Measurements from ENCODE around the gene NSRP1.

Gene NSRP1

DNA sequence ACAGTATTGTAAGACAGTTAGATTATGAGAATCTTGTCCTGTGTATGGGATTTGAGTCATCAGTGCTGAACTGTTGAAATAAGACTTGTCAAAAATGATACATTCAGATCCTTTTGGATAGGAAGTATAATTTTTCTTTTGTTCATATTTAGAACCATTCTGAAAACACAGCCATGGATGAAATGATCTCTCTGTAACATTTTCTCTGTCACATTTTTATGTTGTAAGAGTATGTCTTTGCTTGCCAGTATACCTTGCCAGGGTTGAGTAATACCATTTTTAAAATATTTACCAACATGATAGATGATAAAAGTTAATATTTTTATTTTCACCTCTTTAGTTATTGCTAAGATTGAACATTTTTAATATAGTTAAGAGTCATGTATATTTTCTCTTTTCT lies 45.0 kb downstream of the NSRP1 start:
- H3K4me3 ChIP-seq, result no peak overlapping the region
- H3K27ac ChIP-seq, result no peak overlapping the region
- no peak for TF ChIP-seq Cebpa-rat (IDR thresholded peaks at IDR 0.05)
- H3K4me1 ChIP-seq, result peaks cover 0 to 34% (median 6%) of the 10 kb centered on the region in 10 experiments; a peak in 13 of 20 replicates
- H3K9ac ChIP-seq, result no peak overlapping the region
- H3K9me3 ChIP-seq (replicated peaks in 1 of 11), result peaks cover 19 to 33% (median 28%) of the 10 kb centered on the region in 11 experiments
- peaks cover 59 to 99% (median 86%) of the 10 kb centered on the region in 11 experiments for H3K36me3 ChIP-seq
- H3K4me2 ChIP-seq, result no peak overlapping the region
- H4K20me1 ChIP-seq, result peaks cover 0 to 81% (median 15%) of the 10 kb centered on the region in 11 experiments; a peak in 14 of 22 replicates
- no peaks in the 10 kb centered on the region for H3K27me3 ChIP-seq

- peaks cover 42 to 85% (median 66%) of the 10 kb centered on the region in 11 experiments for H3K36me3 ChIP-seq
- H3K9ac ChIP-seq, result no peak overlapping the region
- H3K4me2 ChIP-seq, result no peak overlapping the region
- H3K27me3 ChIP-seq, result no peaks in the 10 kb centered on the region
- H3K27ac ChIP-seq, result no peak overlapping the region
- H3K4me3 ChIP-seq, result no peak overlapping the region
- peaks cover 10 to 17% (median 14%) of the 10 kb centered on the region in 11 experiments for H3K9me3 ChIP-seq (replicated peaks in 1 of 11)
- TF ChIP-seq Cebpa-rat (IDR thresholded peaks at IDR 0.05), result no peak
- H3K4me1 ChIP-seq, result peaks cover 0 to 13% (median 5%) of the 10 kb centered on the region in 10 experiments; a peak in 8 of 20 replicates
- peaks cover 3 to 63% (median 15%) of the 10 kb centered on the region in 11 experiments; a peak in 14 of 22 replicates for H4K20me1 ChIP-seq
These were observed 47.9 kb downstream of the NSRP1 start for GRCh38 chr17:30164531-30164930.

DNA sequence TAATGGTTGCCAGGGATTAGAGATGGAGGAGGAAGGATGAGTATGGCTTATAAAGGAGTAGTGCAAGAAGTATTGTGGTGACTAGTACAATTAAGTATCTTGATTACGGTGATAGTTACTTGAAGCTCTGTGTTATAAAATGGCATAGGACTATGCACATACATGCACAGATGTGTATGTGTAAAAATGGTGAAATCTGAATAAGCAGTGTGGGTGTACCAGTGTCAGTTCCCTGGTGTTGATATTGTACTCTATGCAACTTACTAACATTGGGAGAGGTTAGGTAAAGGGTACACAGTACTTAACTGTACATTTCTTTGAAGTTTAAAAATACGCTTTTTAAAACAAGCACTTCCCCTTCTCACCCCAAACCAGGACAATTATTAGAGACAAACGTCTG lies 48.5 kb downstream of the NSRP1 start:
- peaks cover 35 to 84% (median 64%) of the 10 kb centered on the region in 11 experiments for H3K36me3 ChIP-seq
- no peak overlapping the region for H3K4me3 ChIP-seq
- H3K27ac ChIP-seq, result no peak overlapping the region
- H3K4me2 ChIP-seq, result no peak overlapping the region
- no peaks in the 10 kb centered on the region for H3K27me3 ChIP-seq
- H3K9ac ChIP-seq, result no peak overlapping the region
- H3K9me3 ChIP-seq (replicated peaks in 1 of 11), result peaks cover 4 to 11% (median 7%) of the 10 kb centered on the region in 11 experiments; a peak in 19 of 22 replicates
- no peak for TF ChIP-seq Cebpa-rat (IDR thresholded peaks at IDR 0.05)
- peaks cover 3 to 68% (median 14%) of the 10 kb centered on the region in 11 experiments; a peak in 12 of 22 replicates for H4K20me1 ChIP-seq
- H3K4me1 ChIP-seq, result peaks cover 0 to 13% (median 5%) of the 10 kb centered on the region in 10 experiments; a peak in 8 of 20 replicates

- Histone ChIP-seq H3K9ac (no peak overlapping the region), H3K27ac (no peak overlapping the region), H3K4me3 (no peak overlapping the region), H3K36me3 (peaks cover 32 to 84% (median 58%) of the 10 kb centered on the region in 11 experiments), H3K9me3 (replicated peaks in 1 of 11) (peaks cover 0 to 3% (median 0%) of the 10 kb centered on the region in 11 experiments; a peak in 4 of 22 replicates), H3K27me3 (no peaks in the 10 kb centered on the region), H3K4me2 (no peak overlapping the region), H4K20me1 (peaks cover 3 to 75% (median 14%) of the 10 kb centered on the region in 11 experiments; a peak in 12 of 22 replicates), H3K4me1 (peaks cover 0 to 13% (median 5%) of the 10 kb centered on the region in 10 experiments; a peak in 8 of 20 replicates)
- no peak for TF ChIP-seq Cebpa-rat (IDR thresholded peaks at IDR 0.05)
These were observed 49.3 kb downstream of the NSRP1 start for GRCh38 chr17:30165960-30166359.

DNA sequence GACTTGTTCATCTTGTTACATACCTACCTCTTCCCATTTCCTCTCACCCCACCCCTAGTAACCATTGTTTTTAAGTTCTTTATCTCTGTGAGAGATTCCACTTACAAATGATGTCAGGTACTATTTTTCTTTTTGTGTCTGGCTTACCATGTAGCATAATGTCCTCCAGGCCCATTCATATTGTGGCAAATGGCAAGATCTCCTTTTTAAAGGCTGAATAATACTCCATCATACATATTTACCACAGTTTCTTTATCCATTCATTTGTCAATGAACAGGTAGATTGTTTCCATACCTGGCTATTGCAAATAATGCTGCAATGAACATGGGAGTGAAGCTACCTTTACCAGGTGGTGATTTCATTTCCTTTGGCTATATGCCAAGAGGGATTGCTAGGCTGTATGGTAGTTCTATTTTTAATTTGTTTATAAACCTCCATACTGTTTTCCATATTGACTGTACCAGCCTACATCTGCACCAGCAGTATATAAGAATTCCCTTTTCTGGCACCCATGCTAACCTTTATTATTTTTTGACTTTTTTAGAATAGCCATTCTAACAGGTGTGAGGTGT lies 53.9 kb downstream of the NSRP1 start:
- TF ChIP-seq Cebpa-rat (IDR thresholded peaks at IDR 0.05), result no peak
- Histone ChIP-seq H3K4me1 (peaks cover 0 to 2% (median 0%) of the 10 kb centered on the region in 10 experiments; a peak in 2 of 20 replicates), H3K9ac (no peak overlapping the region), H3K27me3 (no peaks in the 10 kb centered on the region), H3K9me3 (replicated peaks in 1 of 11) (no peaks in the 10 kb centered on the region), H4K20me1 (peaks cover 0 to 57% (median 15%) of the 10 kb centered on the region in 11 experiments; a peak in 10 of 22 replicates), H3K36me3 (peaks cover 47 to 89% (median 61%) of the 10 kb centered on the region in 11 experiments), H3K27ac (no peak overlapping the region), H3K4me2 (no peak overlapping the region), H3K4me3 (no peak overlapping the region)

DNA sequence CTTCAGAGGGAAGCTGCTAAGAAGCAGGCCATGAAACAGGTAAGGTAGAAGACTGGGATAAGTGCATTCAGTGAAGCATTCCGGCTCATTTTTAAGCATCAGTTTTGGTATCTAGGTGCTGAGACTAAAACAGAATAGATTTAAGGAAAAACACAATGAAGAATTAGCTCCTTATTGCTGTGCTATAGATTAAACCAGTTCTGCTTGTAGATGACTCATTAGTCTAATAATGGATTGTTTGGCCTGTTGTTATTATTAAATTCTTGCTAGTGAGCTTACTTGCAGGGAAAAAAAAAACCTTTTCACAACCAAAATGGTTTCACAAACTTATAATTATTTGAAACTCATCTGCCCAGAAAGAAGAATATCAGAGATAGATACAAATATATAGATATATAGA lies 55.9 kb downstream of the NSRP1 start:
- Histone ChIP-seq H3K9me3 (replicated peaks in 1 of 11) (no peaks in the 10 kb centered on the region), H3K4me1 (no peaks in the 10 kb centered on the region), H3K4me3 (no peak overlapping the region), H3K27ac (no peak overlapping the region), H3K36me3 (peaks cover 59 to 93% (median 66%) of the 10 kb centered on the region in 11 experiments), H3K27me3 (no peaks in the 10 kb centered on the region), H3K4me2 (no peak overlapping the region), H3K9ac (no peak overlapping the region), H4K20me1 (peaks cover 0 to 41% (median 8%) of the 10 kb centered on the region in 11 experiments; a peak in 6 of 22 replicates)
- TF ChIP-seq Cebpa-rat (IDR thresholded peaks at IDR 0.05), result no peak

DNA sequence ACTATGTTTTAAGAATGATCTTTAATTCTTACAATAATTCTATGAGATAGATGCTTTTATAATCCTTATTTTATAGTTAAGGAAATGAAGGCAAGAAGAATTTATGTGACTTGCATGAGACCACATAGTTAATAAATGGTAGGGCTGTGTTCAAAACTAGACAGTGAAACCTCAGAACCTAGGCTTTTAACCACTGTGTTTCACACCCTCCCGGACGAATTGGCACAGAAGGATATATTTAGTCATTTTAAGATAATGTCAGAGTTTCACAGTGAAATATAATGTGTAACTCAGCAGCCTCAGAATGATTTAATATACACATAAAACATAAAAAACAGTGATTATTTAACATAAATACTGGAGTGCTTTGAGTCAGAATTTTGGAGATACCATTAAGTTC lies 57.0 kb downstream of the NSRP1 start:
- H3K36me3 ChIP-seq, result peaks cover 67 to 99% (median 77%) of the 10 kb centered on the region in 11 experiments
- no peak overlapping the region for H3K9ac ChIP-seq
- no peaks in the 10 kb centered on the region for H3K9me3 ChIP-seq (replicated peaks in 1 of 11)
- H3K4me1 ChIP-seq, result no peaks in the 10 kb centered on the region
- no peak overlapping the region for H3K4me3 ChIP-seq
- peaks cover 0 to 41% (median 8%) of the 10 kb centered on the region in 11 experiments; a peak in 6 of 22 replicates for H4K20me1 ChIP-seq
- H3K27ac ChIP-seq, result no peak overlapping the region
- H3K4me2 ChIP-seq, result no peak overlapping the region
- TF ChIP-seq Cebpa-rat (IDR thresholded peaks at IDR 0.05), result no peak
- H3K27me3 ChIP-seq, result no peaks in the 10 kb centered on the region

GRCh38 chr17:30174556-30174955 lies 57.9 kb downstream of the NSRP1 start:
- Histone ChIP-seq H3K27ac (no peak overlapping the region), H3K9ac (no peak overlapping the region), H3K4me2 (no peak overlapping the region), H3K4me1 (no peaks in the 10 kb centered on the region), H3K27me3 (no peaks in the 10 kb centered on the region), H3K9me3 (replicated peaks in 1 of 11) (no peaks in the 10 kb centered on the region), H4K20me1 (peaks cover 0 to 34% (median 8%) of the 10 kb centered on the region in 11 experiments; a peak in 6 of 22 replicates), H3K36me3 (peaks cover 72 to 97% (median 84%) of the 10 kb centered on the region in 11 experiments), H3K4me3 (no peak overlapping the region)
- no peak for TF ChIP-seq Cebpa-rat (IDR thresholded peaks at IDR 0.05)

DNA sequence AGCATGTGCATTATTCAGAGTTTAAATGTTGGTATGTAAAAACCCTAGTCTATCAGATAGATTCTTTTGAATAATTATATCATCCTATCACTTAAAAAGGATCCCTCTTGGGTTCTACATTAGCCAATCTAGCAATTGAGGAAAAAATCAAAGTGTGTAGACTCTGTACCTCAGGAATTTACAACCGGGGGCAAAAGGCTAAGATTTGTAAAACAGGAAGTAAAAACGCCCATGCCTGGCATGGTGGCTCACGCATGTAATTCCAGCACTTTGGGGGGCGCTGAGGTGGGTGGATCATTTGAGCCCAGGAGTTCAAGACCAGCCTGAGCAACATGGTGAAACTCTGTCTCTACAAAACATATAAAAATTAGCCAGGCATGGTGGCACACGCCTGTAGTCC lies 60.2 kb downstream of the NSRP1 start:
- H3K36me3 ChIP-seq, result peaks cover 85 to 98% (median 92%) of the 10 kb centered on the region in 11 experiments
- no peak for TF ChIP-seq Cebpa-rat (IDR thresholded peaks at IDR 0.05)

More for the DNA sequence above, 60.2 kb downstream of the NSRP1 start:
- H3K4me2 ChIP-seq, result no peak overlapping the region
- H3K4me3 ChIP-seq, result no peak overlapping the region
- H3K4me1 ChIP-seq, result no peaks in the 10 kb centered on the region
- H3K27me3 ChIP-seq, result no peaks in the 10 kb centered on the region
- H3K27ac ChIP-seq, result no peak overlapping the region
- no peaks in the 10 kb centered on the region for H3K9me3 ChIP-seq (replicated peaks in 1 of 11)
- no peak overlapping the region for H3K9ac ChIP-seq
- peaks cover 0 to 20% (median 0%) of the 10 kb centered on the region in 11 experiments; a peak in 4 of 22 replicates for H4K20me1 ChIP-seq
